ACHN (cell line): ENCODE data around the gene UNC5B.

ENCODE experiments used
- DNase-seq: peaks from one replicate; pipeline ENCODE4 v3.0.0-alpha.2; 2015
- in situ Hi-C: cut with HindIII; loops from 2 replicates; pipeline ENCODE4 v1.10.0; 2017; ENCODE audit warnings: low sequenced_read_pairs, low pct_ligation_motif_present, low pct_unique_long_range_greater_than_20kb

The UNC5B gene

GRCh38 chr10:71235808-71236207 lies 23.4 kb downstream of the UNC5B start:
- in situ Hi-C loops = no loop called here
- no peak for DNase-seq

GRCh38 chr10:71236286-71236685 lies 23.9 kb downstream of the UNC5B start:
- in situ Hi-C loops = no loop called here
- DNase-seq = no peak

- DNase-seq = no peak
- in situ Hi-C loops = no loop called here
These were observed 24.7 kb downstream of the UNC5B start for GRCh38 chr10:71236822-71237682.

- in situ Hi-C loops = no loop called here
- DNase-seq = no peak
These were observed 25.7 kb downstream of the UNC5B start for GRCh38 chr10:71237843-71238623.

GRCh38 chr10:71238626-71239025 lies 26.3 kb downstream of the UNC5B start:
- in situ Hi-C loops = no loop called here
- DNase-seq = no peak

GRCh38 chr10:71239131-71239915 lies 27.0 kb downstream of the UNC5B start:
- no peak for DNase-seq
- in situ Hi-C loops = no loop called here

GRCh38 chr10:71239946-71240795 lies 27.8 kb downstream of the UNC5B start:
- in situ Hi-C loops = no loop called here
- no peak for DNase-seq

GRCh38 chr10:71241114-71241829 lies 28.9 kb downstream of the UNC5B start:
- no peak for DNase-seq
- in situ Hi-C loops = no loop called here

- no peak for DNase-seq
- in situ Hi-C loops = no loop called here
These were observed 29.7 kb downstream of the UNC5B start for GRCh38 chr10:71241830-71242621.

- no peak for DNase-seq
- in situ Hi-C loops = no loop called here
These were observed 30.2 kb downstream of the UNC5B start for GRCh38 chr10:71242622-71243009.

GRCh38 chr10:71243756-71244395 lies 31.5 kb downstream of the UNC5B start:
- in situ Hi-C loops = no loop called here
- DNase-seq = no peak

- DNase-seq = no peak
- in situ Hi-C loops = no loop called here
These were observed 32.4 kb downstream of the UNC5B start for GRCh38 chr10:71244431-71245419.

- DNase-seq = no peak
- in situ Hi-C loops = no loop called here
These were observed 33.3 kb downstream of the UNC5B start for GRCh38 chr10:71245420-71246325.

GRCh38 chr10:71246591-71247413 lies 34.4 kb downstream of the UNC5B start:
- DNase-seq = no peak
- in situ Hi-C loops = no loop called here
